GM19043 (cell line): ENCODE data around the gene TEX29.
A peak's percentile ranks its signal among the peaks of the same experiment; 100 is the strongest.

Experiments
- ATAC-seq: cut with Tn5 transposase; IDR thresholded peaks from one replicate; pipeline ENCODE4 v1.9.1; 2021; ENCODE audit warnings: low read depth; ENCODE audit not compliant: unreplicated experiment

TEX29 gene

DNA sequence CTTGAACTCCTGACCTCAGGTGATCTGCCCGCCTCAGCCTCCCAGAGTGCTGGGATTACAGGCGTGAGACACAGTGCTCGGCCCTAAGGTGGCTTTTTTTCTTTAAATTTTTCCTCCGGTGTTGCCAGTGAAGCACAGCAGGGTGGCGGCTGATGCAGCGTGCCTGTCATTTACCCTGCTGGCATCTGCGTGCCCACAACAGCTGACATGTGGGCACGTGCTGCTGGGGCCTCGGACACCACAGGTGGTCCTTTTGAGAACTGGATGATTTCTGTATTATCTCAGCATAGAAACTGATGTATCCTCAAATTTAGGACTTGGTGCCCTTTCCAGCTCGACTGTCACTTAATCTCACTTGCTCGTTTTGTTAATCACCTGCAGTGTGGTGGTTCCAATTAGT is 31.2 kb upstream of the TEX29 start:
- no peak for ATAC-seq

DNA sequence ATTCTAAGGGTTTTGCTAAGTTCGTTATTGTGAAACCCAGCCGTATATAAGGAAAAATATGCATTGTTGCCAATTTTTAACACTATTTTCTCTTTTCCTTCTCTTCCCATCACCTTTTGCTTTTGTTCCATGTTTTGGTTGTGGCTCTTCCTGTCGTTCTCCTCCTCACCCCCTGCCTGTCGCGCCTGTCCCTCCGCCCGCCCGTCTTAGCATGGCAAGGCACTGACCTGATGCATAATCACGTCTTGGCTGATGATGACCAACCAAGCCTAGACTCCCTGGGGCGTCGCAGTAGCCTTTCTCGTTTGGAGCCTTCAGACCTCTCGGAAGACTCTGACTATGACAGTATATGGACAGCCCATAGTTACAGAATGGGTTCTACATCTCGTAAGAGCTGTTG is 28.5 kb upstream of the TEX29 start:
- no peak for ATAC-seq

DNA sequence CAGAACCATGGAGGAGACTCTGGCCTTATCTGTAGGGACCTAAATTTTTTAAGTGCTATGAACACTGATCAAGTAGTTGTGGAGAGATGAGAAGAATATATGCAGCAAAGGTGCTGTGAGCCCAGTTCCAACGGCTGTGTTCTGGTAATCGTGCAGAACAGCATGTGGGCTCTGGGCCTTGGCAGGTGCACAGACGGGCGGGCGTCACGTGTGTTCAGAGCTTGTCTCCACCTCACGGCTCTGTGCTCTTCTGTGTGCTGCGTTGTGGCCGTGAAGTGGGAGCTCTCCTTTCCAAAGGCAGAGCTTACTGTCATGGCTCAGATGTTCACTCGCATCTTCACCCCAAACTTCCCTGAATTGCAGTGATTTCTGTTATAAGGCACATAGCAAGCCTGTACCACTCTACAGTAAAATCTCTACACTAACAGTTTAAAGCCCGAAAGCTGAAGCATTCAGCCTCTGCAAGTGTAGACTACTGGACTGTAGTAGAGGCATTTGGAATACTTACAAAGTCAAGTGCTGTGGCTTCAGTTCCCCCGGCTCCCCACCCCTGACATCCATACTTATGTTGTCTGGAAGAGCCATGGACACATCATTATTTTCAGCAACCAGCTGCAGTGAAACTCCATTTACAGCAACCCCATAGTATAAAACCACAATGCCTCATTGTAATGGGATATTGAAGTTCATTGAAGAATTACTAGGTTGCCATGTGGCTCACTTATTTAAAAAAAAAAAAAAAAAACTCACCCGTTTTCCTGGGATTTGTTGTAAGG is 27.5 kb upstream of the TEX29 start:
- ATAC-seq, result no peak

DNA sequence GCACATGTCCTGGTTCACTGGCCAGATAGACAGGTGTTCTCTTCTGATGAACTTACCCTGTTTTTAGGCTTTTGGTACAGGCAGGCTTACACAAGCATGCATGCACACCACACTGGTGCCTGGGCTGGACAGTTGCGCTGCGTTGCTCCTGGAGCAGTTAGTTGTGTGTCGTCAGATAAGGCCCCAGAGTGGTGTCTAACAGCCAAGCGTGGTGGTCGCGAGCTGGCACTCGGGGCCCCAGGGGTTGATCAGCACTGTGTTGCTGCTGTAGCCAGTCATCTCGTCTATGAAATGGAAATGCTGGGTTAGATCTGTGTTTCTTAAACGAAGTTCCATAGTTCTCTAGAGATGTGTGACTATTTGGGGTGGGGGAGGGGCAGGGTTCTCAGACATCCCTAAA is 24.6 kb upstream of the TEX29 start:
- ATAC-seq, result no peak

DNA sequence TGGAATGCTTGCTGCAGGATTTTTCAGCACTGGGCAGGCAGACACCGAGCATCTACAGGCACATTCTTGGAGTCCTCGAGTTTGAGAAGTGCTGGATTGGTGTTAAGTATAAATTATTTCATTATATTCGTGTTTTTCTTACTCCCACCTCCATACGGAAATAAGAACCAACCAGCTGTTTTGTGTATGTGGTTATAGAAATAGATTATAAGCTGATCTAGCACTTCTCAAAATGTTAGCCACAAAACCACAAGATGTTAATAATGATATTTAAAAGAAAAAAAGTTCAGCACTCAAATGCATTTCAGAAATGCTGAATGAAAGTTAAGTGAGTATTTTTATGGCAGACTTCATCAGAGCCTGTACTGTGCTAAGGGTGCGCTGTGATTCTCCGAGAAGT is 24.0 kb upstream of the TEX29 start:
- no peak for ATAC-seq

DNA sequence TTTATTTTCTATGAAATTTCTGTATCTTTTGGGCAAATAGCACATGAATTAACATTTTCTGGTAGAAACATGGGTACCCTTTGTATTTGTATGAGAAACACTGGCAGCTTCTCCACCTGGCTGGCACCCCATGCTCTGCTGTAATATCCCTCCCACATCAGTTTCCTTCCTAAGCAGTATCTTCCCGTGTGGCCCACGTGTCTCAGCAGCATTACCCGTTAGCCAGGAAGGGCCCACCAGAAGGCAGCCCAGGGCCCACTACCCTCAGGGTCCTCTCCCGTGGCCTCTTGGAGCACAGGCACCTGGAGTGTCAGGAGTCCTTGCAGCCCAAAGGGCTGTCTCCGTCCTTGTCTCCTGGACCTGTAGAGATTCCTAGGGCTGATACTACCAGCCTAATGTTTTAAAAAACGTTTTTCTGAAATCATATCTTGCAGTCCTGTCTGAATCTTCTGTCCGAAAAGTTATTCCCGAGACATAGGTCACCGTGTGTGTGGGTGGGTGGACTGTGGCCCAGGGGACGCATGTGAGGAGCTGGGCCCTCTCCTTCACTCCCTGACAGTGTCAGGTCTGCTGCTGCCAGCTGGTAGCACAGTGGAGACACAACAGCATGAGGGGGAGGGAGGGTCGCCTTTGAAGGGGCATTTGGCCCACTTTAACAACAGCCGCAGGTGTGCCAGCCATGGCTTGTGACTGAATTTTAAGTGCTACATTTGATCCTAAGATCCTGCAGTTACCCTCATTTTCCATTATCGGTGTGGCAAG is 22.0 kb upstream of the TEX29 start:
- ATAC-seq, result no peak

DNA sequence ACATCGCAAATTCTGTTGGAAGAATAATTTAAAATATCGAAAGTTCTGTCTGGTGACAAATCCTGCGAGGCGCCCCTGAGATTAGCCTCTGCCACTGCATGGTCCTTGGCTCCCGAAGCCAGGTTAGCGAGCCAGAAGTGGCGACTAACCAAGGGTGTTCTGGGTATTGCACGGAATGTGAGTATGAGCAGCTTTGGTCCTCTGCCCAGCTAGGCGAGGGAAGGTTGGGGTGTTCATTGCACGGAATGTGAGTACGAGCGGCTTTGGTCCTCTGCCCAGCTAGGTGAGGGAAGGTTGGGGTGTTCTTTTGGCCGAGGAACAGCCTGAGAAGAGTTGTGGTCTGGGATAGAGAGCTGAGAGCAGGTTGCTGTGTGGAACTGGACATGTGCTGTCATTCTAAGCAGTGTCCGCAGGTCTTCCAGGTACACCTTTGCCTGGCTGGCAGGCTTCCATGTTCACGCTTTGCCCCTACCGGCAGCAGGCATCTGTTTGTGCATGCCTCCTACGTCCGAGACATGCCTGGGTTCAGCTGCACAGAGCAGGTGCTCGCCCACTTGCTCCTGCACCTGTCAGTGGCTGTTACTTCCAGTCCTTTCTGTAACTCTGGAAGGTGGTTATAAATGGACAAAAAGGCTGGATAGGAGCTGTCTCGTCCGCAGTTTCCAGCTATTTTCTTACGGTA is 18.3 kb upstream of the TEX29 start:
- no peak for ATAC-seq

DNA sequence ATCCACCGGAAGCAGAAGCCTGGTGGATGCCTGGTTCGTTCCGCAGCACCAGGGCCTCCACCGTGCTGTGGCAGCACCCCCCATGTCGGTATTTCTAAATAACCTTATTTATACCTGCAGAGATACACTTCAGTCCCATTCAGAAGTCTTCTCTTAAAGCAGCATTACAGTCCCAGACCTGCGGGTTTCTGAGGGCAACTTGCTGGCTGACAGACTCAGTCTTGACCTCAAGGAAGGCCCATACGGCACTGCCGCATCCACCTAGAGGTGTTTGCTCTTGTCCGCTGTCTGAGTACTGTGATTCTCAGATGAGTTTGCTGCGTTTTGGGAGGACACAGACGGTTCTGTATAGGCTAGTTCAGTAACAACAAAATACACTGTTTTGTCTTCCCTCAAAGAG is 16.9 kb upstream of the TEX29 start:
- no peak for ATAC-seq

DNA sequence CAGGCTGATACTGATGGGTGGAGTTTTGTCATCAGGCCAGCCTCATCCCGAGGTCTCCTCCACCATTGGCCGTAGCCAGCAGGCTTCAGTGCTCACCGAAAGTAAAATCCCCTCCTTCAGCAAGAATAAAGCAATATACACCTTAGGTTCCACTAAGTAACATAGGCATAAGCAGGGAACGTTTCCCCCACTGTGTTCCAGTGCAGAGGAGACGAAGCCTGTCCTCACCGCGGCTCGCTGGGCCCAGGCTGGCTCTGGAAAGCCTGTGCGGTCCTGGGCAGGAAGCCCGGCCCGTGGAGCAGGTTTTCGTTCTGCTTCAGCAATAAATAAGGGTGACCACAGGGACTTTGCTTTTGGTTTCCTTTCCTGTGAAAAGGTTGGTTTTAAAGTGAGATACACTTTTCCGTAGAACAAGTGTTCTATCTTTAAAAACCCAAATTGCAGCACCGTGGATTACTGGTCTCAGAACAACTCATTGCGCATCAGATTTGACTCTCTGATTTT is 16.3 kb upstream of the TEX29 start:
- peak; percentile 95 for ATAC-seq

DNA sequence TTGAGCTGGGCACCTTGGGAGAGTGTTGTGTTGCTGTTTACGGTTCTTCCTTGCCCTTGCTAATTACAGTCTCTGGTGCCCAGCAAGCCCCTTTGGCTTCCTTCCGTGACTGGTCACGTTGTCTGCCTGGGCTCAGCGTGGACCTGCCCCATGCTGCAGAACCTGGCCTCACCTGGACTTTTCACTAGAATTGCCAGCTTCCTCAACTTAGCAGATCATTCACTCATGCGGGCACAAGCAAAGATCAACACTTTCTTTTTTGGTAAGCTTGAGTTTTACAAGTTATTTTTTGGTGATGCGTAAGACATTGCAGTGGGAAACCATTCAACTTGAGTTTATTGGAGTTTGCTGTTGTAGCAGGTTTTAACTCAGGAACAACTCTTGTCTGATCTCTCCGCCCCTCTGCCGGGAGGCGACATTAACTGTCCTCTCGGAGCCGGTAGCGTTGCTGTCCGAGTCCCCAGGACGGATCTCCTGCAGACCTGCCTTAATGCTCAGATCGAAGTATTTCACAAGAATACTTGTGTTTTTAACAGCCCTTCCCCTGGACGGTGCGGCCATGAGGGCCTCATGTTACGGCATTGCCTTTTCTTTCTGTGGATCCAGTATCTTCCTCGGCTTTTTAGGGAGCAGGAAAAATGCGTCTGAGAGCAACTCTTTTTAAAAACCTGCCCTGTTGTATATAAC is 15.7 kb upstream of the TEX29 start:
- peak; percentile 17 for ATAC-seq

DNA sequence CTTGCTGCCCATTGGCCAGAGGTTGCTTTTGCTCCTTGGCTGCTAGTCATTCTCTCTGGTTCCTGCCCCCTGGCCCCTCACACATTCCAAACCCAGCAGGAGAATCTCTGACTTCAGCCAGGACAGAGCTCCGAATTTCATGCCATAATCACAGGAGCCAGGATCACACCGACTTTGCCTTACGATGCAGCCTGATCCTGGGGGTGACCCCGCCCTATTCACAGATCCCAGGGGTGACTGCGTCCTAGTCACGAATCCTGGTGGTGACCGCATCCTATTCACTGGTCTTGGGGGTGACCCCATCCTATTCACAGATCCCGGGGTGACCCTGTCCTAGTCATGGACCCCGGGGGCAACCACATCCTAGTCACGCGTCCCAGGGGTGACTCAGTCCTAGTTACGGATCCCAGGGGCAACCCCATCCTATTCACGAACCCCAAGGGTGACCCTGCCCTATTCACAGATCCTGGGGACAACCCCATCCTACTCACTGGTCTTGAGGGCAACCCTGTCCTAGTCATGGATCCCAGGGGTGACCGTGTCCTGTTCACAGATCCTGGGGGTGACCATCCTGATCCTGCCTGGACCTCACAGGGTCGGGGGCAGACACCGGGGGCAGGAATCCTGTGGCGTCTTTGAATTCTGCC is 7.4 kb upstream of the TEX29 start:
- ATAC-seq, result no peak

DNA sequence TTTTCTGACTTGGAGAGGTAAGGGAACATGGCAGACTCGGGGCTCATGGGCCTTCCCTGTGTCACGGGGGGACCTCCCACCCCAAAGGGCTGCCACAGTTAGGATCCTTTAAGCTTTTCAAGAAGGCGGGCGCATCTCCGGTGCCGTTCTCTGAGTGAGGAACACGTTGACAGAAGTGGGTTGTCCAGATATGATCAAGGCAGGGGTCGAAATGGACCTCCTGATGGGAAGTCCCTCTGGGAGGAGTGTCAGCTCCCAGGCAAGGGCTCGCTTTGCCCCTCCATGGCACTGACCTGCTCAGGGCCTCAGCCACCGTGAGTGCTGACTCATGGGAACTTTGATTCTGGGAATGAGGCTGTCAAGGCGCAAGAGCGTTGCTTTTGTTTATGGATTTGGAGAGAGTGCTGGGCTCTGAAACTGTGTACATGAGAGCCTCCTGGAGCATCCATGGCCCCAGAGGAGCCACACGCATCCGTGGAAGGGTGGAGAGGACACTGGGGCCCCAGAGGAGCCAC is 6.5 kb upstream of the TEX29 start:
- no peak for ATAC-seq

DNA sequence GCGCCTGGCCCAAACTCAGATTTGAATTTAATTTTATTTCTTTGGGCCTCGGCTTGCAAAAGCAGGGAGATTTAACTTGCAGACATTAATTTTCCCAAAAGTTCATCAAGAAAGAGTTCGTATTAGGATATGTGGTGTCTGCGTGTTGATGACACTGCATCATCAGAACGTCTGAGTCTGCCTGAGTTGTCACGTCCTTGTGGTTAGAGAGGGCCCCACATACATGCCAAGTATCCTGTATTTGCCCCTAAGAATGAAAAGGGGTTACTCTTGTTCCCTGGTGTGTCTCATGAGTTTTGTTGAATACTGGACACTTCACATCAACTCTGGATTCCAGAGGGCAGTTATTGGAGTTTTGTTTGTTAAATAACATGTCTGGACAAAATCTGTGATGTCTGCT is 5.6 kb upstream of the TEX29 start:
- no peak for ATAC-seq

DNA sequence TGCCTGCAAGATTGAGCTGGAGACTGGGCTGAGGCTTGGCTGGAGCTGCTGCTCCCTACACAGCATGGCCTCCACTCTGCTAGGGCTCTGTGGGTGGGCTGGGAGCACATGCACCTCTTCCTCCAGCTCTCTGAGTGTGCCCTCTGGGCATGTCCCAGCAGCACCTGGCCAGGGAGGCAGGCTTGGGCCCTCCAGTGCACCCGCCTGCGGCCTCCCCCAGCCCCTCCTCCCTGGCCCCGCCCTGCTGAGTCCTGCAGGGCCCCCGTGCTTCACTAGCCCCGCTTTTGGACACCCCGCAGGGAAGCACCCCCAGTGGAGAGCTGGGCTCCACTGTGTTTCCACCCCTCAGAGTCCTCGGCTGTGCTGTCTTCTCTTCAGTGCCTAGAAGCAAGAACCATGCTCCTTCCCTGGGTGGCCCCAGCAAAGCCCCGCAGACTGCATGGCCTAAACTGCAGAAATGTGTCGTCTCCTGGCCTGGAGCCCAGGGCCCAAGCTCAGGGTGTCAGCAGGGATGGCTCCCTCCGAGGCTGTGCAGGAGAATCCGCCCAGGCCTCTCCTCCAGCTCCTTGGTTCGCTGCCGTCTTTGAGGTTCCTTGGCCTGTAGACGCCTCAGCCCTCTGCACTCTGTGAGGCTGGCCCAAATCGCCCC is 5.0 kb upstream of the TEX29 start:
- no peak for ATAC-seq

DNA sequence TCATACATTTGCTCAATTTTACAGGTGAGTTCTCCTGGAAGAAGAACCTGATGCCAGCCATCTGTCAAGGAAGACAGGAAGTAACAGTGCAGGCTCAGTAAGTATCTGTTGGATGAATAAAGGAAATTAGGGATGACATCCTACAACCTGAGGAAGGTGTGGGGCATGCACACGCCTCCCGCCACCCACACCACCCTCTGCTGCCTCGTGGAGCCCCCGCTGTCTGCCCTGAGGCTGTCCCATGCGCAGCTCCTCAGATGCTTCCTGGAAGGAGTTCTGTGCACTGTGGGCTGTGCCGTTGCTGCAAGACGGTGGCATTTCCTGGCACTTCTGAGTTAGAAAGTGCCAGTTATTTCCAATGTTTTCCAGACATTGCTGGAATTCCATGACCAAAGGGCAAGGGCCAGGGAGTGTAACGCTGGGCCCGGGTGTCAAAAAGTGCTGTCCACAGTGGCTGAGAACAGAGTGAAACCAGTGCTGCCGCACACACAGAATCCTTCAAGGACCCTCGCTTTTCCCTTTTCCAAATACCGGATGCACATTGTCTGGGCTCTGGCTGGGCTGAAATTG is 4.2 kb upstream of the TEX29 start:
- no peak for ATAC-seq

DNA sequence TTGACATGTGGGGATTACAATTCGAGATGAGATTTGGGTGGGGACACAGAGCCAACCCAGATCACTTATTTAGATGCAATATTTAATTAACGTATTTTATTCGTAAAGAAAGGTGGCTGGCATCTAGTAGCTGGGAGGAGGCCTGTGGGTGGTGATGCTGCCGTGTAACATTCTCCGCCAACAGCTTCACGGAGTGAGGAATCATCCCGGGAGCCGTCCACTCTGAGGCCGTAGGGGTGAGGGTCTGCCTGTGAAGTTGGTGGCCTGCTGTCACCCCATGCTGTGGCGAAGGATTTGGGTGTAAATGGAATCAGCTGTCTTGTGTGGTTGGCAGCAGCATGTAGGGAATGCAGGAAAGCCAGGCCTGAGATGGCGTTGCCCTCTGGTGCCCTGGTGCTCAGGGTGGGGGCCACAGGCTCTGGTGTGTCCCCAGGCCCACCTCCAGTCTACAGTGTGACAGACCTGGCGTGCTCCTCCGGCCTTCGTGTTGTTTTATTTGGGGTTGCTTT is 3.3 kb upstream of the TEX29 start:
- no peak for ATAC-seq

DNA sequence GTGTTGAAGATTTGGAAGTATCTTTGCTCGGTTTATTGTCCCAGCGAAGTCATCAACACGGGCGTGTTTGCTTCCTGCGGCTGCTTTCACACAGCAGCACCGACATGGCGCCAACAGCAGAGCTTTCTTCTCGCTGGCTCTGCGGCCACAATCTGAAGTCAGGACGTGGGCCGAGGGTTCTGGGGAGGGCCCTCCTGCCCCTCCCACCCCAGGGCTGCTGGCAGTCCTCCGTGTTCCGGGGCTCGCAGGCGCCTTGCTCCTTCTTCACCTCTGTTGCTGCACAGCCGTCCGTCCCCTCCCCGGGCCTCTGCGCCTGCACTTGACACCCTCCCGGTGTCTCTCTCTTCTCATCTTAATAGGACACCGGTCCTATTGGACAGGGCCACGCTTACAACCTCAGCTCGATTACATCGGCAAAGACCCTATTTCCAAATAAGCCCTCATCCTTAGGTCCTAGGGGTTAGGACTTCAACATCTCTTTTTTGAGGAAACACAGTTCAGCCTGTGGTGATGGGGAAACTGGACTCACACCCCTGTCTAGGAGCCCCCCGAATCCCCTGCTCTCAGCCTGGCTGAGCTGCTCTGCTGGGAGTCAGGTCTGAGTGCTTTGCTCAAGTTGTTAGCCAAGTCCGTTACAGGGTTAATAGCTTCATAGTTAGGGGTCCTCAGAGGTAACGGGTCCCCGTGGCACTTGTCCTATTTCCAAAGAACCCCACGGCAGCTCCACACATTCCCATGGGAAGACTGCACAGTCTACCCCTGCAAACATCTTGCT is 2.7 kb upstream of the TEX29 start:
- ATAC-seq, result no peak

DNA sequence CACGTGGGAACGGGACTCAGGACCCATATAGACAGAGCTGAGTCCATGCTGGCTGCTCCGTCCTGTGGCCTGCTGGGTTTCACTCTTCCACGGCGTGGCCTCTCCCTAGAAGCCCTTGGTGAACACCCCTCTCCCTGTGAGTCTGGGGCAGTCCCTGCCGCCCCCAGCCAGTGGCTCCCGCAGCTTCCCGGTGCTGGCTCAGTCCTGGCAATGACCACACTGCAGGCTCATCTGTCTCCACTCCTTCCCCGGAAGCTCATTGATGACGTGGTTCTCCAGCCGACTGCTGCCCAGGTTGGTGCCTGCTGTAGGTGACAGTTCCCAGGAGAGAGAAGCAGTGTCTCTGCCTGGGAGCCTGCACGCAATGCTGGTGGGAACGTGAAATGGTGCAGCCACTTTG is 2.1 kb upstream of the TEX29 start:
- no peak for ATAC-seq
